ENCODE results near the gene RAET1E.
"Not testable (repeated sequence)": the region's sequence is repeated elsewhere in the genome, so short reads cannot be mapped to it uniquely, and the experiment has no call there.

Gene RAET1E

DNA sequence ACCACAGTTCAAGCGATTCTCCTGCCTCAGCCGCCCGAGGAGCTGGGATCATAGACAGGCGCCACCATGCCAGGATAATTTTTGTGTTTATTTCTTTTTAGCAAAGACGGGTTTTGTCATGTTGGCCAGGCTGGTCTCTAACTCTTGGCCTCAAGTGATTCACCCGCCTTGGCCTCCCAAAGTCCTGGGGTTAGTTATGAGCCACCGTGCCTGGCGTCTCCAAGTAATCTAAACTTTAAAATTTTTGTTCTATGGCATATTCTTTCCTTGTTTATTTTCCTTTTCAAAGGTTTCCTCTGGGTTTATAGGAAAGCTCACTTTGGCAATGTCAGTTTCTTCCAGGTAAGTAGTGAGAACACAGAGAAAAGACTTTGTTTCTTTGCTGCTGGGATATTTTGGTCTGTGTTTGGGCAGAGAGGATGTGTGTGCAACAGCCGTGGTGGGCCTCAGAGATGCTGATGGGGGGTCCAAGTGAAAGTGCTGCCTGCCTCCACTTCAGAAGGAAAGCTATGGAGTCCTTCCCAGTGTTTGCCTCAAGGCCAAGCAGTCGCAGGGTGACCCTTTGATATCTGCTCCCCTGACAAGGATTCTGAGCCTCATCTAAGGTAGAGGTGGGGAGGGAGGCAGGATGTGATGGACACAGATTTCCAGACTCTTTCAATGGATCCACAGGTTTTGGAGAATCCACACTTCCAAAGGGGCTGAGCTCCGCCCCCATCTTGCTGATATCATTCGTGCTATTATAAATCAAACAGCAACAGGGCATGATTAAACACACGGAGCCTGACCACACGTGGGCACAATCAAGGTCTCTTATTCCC lies 36.1 kb downstream of the RAET1E start:
- no peak for DNase-seq (ENCODE audit: low read depth)

DNA sequence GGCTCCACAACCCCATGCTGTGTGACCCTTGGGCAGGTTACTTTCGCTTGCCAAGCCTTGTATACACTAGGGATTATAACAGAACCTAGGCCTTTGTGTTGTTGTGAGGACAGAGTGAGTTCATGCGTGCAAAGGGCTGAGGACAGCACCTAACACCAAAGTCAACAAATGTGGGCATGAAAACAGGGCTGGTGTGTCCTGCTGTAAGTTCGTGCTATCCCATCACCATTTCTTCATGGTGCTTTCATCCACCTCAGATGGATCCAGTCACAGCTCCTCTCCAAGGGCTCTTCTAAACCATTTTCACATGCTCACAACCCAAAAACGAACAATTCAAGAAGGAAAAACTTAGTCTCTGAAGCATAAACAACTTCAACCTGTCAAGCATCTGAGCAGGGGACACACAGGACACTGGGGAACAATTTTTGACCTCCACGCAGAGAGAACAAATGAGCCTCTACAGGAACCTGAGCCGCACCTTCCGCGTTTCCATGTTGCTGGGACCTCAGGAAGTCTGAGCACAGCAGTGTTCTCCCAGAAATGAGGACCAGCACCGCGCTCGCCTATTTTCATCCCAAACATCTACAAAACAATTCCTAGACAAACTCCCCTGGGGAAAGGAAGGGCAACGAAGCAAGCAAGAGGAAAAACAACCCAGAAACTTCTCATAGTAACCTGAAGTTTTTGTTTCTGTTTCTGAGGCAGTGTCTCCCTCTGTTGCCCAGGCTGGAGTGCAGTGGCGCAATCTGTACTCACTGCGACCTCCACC lies 36.9 kb downstream of the RAET1E start:
- DNase-seq (ENCODE audit: low read depth) = no peak

GRCh38 chr6:149860513-149860833 lies 37.4 kb downstream of the RAET1E start:
- no peak for DNase-seq (ENCODE audit: low read depth)

DNA sequence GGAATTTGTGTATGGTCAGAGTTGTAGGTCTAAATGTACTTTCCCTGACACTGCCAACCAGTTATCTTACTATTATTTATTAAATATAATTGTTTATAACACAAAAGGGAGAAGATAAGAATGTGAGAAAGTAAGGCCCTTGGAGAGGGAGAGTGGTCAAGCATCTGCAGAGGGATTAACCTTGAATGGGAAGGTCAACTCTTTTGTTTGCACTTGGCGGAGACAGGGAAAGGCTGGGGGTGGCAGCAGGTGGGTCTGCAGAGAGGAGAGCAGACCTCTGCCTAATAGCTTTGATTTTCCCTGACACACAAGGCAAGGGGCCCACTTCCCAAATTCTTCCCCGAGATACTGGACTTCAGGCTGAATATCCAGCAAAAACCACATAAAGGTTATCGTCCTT lies 38.0 kb downstream of the RAET1E start:
- no peak for DNase-seq (ENCODE audit: low read depth)

- DNase-seq (ENCODE audit: low read depth) = no peak
Measured at GRCh38 chr6:149859368-149859767, 38.5 kb downstream of the RAET1E start.

DNA sequence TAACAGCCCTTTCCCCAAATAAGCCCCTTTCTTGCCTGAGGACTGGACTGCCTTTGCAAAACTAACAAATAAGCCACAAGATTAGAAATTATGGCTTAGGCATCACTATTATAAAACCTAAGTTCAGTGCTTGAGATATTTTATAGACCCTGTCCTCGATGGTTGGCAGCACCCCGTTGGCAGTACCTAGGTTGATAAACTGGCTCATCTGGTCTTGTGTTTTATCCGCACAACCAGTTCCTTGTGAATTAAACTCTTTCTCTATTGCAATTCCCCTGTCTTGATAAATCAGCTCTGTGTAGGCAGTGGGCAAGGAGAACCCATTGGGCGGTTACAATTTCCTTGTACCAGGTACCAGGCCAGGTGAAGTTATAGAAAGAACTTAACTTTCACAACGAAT lies 40.4 kb downstream of the RAET1E start:
- no peak for DNase-seq (ENCODE audit: low read depth)

DNA sequence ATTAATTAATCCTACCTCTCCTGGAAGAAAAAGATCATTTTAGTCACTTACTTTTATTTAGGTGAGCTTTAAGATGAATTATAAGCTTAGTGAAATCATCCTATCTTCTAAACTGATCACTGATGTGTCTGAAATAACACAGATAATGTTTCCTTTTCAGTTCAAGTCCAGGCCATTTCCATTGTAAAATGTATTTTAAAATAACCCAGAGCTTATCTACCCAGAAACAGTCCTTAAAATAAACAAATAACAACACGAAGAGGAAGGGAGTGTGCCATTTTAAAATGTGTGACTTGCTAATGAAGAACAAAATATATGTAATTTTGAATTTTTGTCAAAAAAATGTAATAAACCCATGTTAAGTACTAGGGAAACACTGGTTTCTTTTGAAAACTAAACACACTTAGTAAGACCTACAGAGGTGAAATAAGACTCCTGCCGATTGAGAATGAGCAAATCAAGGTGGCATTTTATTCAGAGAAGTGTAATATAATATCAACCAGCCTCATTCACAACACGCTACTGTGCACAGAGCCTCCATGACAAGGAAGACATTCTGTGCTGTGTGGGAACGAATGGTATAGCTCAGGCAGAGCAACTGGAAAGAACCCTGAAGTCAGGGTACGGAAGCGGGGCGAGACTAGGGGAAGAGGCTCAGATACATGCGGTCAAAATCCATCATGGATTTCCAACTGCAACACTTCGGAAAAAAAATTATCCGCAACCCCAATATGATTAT lies 41.5 kb downstream of the RAET1E start:
- no peak for DNase-seq (ENCODE audit: low read depth)

GRCh38 chr6:149855741-149856140 lies 42.2 kb downstream of the RAET1E start:
- DNase-seq (ENCODE audit: low read depth) = no peak

DNA sequence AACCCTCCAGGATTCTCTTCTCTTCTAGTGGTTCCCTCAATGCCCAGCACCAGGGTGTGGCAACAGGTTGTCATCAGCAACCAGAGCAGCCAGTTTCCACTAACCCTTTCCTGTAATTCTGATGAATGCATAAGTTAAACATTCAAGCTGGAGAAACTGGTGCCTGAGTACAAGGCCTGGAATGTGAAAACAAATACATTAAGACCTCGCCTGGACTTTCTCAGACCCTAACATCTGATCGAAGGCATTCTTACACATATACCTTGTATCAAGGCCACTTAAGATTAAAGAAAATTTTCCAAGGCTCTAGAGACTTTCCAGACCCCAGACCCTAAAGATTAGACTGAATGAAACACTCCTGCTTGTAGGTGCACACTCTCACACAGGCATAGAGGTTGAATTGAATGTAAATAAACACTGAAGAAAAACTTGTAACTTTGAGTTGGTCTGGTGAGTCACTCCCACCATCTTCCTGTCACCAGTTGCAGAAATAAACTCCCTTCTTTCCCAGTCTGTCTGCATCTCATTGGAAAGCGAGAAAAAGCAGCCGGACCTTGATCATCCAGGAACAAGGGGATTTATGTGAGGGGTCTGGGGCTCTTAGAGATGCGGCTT lies 42.8 kb downstream of the RAET1E start:
- no peak for DNase-seq (ENCODE audit: low read depth)

DNA sequence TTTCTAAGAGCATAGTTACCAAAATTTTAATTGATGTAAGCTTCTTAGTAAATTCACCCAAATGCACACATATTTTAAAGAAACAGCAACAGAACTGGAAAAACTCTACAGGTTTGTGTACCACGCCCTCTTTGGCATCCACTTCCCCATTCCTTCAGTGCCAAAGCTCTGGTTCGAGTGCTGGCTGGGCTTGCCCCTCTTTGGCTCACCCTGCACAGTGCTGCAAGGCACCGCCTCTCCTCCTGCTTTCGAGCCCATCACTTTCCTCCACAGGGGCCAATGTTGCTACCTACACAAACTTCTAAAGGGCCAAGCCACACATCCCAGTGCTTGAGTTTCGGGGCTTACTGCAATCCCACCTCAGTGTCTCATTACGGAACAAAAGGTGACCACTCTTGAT lies 43.4 kb downstream of the RAET1E start:
- DNase-seq (ENCODE audit: low read depth) = no peak

DNA sequence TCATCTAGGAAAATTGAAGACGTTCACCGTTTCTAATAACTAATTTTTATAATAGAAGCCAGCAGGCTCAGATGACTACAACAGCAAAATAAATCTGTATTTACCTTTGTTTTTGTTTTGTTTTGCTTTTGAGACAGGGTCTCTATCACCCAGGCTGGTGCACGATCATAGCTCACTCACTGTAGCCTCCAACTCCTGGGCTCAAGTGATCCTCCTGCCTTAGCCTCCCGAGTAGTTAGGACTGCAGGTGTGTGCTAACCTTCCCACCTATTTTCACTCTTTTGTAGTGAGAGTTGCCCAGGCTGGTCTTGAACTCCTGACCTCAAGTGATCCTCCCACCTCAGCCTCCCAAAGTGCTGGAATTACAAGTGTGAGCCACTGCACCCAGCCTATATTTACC lies 43.9 kb downstream of the RAET1E start:
- DNase-seq (ENCODE audit: low read depth) = not testable (repeated sequence)

GRCh38 chr6:149852881-149853280 lies 45.0 kb downstream of the RAET1E start:
- no peak for DNase-seq (ENCODE audit: low read depth)

GRCh38 chr6:149852180-149852579 lies 45.7 kb downstream of the RAET1E start:
- DNase-seq (ENCODE audit: low read depth) = no peak

DNA sequence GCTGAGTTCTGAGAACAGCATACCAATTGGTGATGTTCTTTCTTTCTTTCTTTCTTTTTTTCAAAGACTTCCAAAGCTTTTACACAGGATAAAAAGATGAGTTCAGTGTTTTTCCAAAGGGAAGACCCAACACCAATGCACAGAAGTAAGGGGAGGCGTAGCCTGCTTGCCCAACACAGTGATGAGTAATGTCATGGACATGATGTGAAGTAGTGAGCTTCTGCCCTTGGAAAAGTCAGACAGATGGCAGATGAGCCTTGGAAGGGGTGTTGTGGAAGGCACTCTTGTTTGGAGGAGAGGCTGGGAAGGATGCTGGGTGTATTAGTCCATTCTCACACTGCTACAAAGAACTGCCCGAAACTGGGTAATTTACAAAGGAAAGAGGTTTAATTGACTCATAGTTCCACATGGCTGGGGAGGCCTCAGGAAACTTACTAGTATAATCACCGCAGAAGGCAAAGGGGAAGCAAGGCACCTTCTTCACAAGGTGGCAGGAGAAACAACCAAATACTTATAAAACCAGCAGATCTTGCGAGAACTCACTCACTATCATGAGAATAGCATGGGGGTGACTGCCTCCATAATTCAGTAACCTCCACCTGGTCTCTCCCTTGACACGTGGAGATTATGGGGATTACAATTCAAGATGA lies 46.3 kb downstream of the RAET1E start:
- DNase-seq (ENCODE audit: low read depth) = no peak

DNA sequence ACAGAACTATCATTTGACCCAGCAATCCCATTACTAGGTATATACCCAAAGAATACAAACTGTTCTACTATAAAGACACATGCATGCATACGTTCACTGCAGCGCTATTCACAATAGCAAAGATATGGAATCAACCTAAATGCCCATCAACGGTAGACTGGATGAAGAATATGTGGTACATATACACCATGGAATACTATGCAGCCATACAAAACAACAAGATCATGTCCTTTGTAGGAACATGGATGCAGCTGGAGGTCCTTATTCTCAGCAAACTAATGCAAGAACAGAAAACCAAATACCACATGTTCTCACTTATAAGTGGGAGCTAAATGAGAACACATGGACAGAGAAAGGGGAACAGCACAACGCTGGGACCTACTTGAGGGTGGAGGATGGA lies 49.6 kb downstream of the RAET1E start:
- DNase-seq (ENCODE audit: low read depth) = not testable (repeated sequence)
